Measurements from ENCODE around the gene PUM1. TPM values are rescaled to one million over a fixed set of nuclear protein-coding genes. Genes with fewer than 3 reads are reported as not detected.

Gene PUM1
- total and polyA plus RNA-seq, 10 of the 15 experiments (the other 5 are each of a cell fraction or from before 2014, with no cell fraction given), result 21.4 to 75.3 (median 42.4) TPM

GRCh38 chr1:31108861-31109260 lies 43.3 kb upstream of the PUM1 start:
- Histone ChIP-seq H3K27me3 (replicated peaks in 1 of 2; ENCODE audit: control insufficient read depth in 2 of 2, insufficient read depth in 2 of 2, low read length in 1 of 2) (no peaks in the 10 kb centered on the region), H3K4me2 (ENCODE audit: control insufficient read depth, insufficient read depth) (no peak overlapping the region), H2AFZ (ENCODE audit: control insufficient read depth, low read depth, low read length) (no peak overlapping the region), H3K79me2 (ENCODE audit: control insufficient read depth, insufficient read depth, low read length) (no peaks in the 10 kb centered on the region), H3K36me3 (ENCODE audit: control insufficient read depth in 2 of 2, insufficient read depth in 2 of 2, low read length in 1 of 2) (no peaks in the 10 kb centered on the region), H3K4me3 (no peak overlapping the region), H3K27ac (ENCODE audit: control insufficient read depth, insufficient read depth) (no peak overlapping the region), H3K9me3 (replicated peaks; ENCODE audit: control insufficient read depth, insufficient read depth, low read length) (no peaks in the 10 kb centered on the region), H4K20me1 (ENCODE audit: control insufficient read depth, insufficient read depth) (no peaks in the 10 kb centered on the region), H3K4me1 (ENCODE audit: control insufficient read depth, insufficient read depth, low read length) (no peaks in the 10 kb centered on the region), H3K9ac (ENCODE audit: control insufficient read depth, insufficient read depth, low read length) (no peak overlapping the region)
- intact Hi-C loops (cut with micrococcal nuclease; ENCODE audit: unreplicated experiment), result no loop called here
- FAIRE-seq (no peak), DNase-seq (ENCODE audit: low read depth, low spot score) (no peak), ATAC-seq (no peak)
- 68% methylated on average over 5 of the region's 5 CpGs for WGBS (ENCODE audit: insufficient coverage, insufficient replicate concordance, low lambda C conversion rate, missing lambda C conversion rate)
- RAD21 ChIA-PET (ENCODE audit: unreplicated experiment), result no interaction called here
- SMC1A ChIA-PET (ENCODE audit: uncharacterized antibody, unreplicated experiment), result no interaction called here
- POLR2A ChIA-PET, result interaction anchor here (0.9 kb wide), 1 partner anchor 18 kb away, joined by 3 read pairs; no protein-coding TSS in a partner anchor
- no TSS peak for BruUV-seq (replicated peaks)
- TF ChIP-seq PAX5 (IDR thresholded peaks at IDR 0.05; ENCODE audit: borderline replicate concordance, low read depth, low read length) (no peak), ZZZ3 (IDR thresholded peaks at IDR 0.05; ENCODE audit: control insufficient read depth, insufficient read length, low read depth) (no peak), SREBF1 (IDR thresholded peaks at IDR 0.05; ENCODE audit: low read length) (no peak), POU2F2 (IDR thresholded peaks at IDR 0.05; ENCODE audit: borderline replicate concordance, low read depth, low read length) (no peak)
- in situ Hi-C loops (cut with MboI), result no loop called here
- CTCF ChIA-PET, result interaction anchor here (0.6 kb wide), 2 partner anchors 1411 to 1432 kb away, joined by 3 read pairs; no protein-coding TSS in a partner anchor

DNA sequence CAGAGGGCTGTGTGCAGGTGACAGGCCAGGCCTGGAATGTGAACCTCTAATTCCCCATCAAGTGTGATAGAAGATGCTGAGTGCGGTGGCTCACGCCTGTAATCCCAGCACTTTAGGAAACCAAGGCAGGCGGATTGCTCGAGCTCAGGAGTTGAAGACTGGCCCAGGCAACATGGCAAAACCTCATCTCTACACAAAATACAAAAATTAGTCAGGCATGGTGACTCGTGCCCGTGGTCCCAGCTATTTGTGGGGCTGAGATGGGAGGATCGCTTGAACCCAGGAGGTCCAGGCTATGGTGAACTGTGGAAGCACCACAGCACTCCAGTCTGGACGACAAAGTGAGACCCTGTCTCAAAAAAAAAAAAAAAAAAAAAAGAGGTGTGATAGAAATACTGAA lies 40.1 kb upstream of the PUM1 start:
- 42% methylated on average over 8 of the region's 8 CpGs for WGBS (ENCODE audit: insufficient coverage, insufficient replicate concordance, low lambda C conversion rate, missing lambda C conversion rate)
- ChIA-PET CTCF (no interaction called here), SMC1A (ENCODE audit: uncharacterized antibody, unreplicated experiment) (no interaction called here), POLR2A (interaction anchor here (0.7 kb wide), 2 partner anchors 255 to 291 kb away, joined by 3 to 5 read pairs; no protein-coding TSS in a partner anchor), RAD21 (ENCODE audit: unreplicated experiment) (no interaction called here)
- intact Hi-C loops (cut with micrococcal nuclease; ENCODE audit: unreplicated experiment), result no loop called here
- H3K79me2 ChIP-seq (ENCODE audit: control insufficient read depth, insufficient read depth, low read length), result no peaks in the 10 kb centered on the region
- no peak overlapping the region for H2AFZ ChIP-seq (ENCODE audit: control insufficient read depth, low read depth, low read length)
- no peaks in the 10 kb centered on the region for H3K36me3 ChIP-seq (ENCODE audit: control insufficient read depth in 2 of 2, insufficient read depth in 2 of 2, low read length in 1 of 2)
- DNase-seq (ENCODE audit: low read depth, low spot score) (no peak), FAIRE-seq (no peak), ATAC-seq (no peak)
- no TSS peak for BruUV-seq (replicated peaks)
- no peaks in the 10 kb centered on the region for H3K4me1 ChIP-seq (ENCODE audit: control insufficient read depth, insufficient read depth, low read length)
- TF ChIP-seq MYB (IDR thresholded peaks at IDR 0.05; ENCODE audit: borderline replicate concordance, low read depth, low read length), result no peak
- no peak for TF ChIP-seq HSF1 (IDR thresholded peaks at IDR 0.05; ENCODE audit: low read depth, low read length)
- TF ChIP-seq BHLHE40 (IDR thresholded peaks at IDR 0.05; ENCODE audit: borderline replicate concordance in 1 of 2, low read depth in 2 of 2, low read length in 1 of 2), result no peak
- no peak for TF ChIP-seq CREM (IDR thresholded peaks at IDR 0.05; ENCODE audit: low read depth)
- no peak for TF ChIP-seq CHD4 (IDR thresholded peaks at IDR 0.05)
- TF ChIP-seq PAX8 (IDR thresholded peaks at IDR 0.05), result no peak
- TF ChIP-seq IRF3 (IDR thresholded peaks at IDR 0.05), result no peak
- no peak overlapping the region for H3K27ac ChIP-seq (ENCODE audit: control insufficient read depth, insufficient read depth)
- no peak overlapping the region for H3K4me2 ChIP-seq (ENCODE audit: control insufficient read depth, insufficient read depth)
- no peak overlapping the region for H3K9ac ChIP-seq (ENCODE audit: control insufficient read depth, insufficient read depth, low read length)
- H3K9me3 ChIP-seq (replicated peaks; ENCODE audit: control insufficient read depth, insufficient read depth, low read length), result no peaks in the 10 kb centered on the region
- H3K27me3 ChIP-seq (replicated peaks in 1 of 2; ENCODE audit: control insufficient read depth in 2 of 2, insufficient read depth in 2 of 2, low read length in 1 of 2), result no peaks in the 10 kb centered on the region
- in situ Hi-C loops (cut with MboI), result no loop called here
- H4K20me1 ChIP-seq (ENCODE audit: control insufficient read depth, insufficient read depth), result no peaks in the 10 kb centered on the region
- H3K4me3 ChIP-seq, result no peak overlapping the region

Measured in GM12878 (cell line).